SU-DHL-6 (cell line): ENCODE measurements around the gene FRMPD2.

Source experiments
- EZH2phosphoT487 ChIP-seq: fragments of 200-600 bp; sonication (generic), shearing (Covaris generic); conservative IDR thresholded peaks from 2 replicates; pipeline ENCODE4 v1.6.1; 2018; ENCODE audit warnings: mild to moderate bottlenecking, antibody characterized with exemption, low read length, moderate library complexity, mixed read lengths
- TF ChIP-seq, protein P1 (sequence below): fragments of 200-600 bp; sonication (generic); IDR thresholded peaks from one replicate; pipeline ENCODE4 v1.5.1; 2017; ENCODE audit warnings: antibody characterized with exemption, mild to moderate bottlenecking, low read length, moderate library complexity; ENCODE audit not compliant: insufficient read depth, poor library complexity, severe bottlenecking

DNA sequence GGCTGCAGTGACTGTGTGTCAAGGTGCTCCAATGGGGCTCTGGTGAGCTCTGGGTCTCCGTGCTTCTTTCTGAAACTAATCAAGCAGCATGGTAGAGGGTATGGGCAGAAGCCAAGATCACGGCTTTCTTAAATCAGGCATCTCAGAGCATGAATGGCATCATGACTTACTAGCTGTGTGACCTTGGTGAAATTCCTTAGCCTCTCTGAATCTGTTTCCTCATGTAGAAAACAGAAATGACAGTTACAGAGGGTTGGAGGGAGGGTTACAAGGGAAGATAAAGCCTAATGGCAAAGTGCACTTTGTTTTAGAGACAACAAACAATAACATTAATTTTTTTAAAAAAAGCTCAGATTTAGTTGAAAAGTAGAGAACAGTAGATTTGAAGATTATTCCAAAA is 34.9 kb downstream of the FRMPD2 start:
- TF ChIP-seq, protein P1, sequence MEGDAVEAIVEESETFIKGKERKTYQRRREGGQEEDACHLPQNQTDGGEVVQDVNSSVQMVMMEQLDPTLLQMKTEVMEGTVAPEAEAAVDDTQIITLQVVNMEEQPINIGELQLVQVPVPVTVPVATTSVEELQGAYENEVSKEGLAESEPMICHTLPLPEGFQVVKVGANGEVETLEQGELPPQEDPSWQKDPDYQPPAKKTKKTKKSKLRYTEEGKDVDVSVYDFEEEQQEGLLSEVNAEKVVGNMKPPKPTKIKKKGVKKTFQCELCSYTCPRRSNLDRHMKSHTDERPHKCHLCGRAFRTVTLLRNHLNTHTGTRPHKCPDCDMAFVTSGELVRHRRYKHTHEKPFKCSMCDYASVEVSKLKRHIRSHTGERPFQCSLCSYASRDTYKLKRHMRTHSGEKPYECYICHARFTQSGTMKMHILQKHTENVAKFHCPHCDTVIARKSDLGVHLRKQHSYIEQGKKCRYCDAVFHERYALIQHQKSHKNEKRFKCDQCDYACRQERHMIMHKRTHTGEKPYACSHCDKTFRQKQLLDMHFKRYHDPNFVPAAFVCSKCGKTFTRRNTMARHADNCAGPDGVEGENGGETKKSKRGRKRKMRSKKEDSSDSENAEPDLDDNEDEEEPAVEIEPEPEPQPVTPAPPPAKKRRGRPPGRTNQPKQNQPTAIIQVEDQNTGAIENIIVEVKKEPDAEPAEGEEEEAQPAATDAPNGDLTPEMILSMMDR = no peak
- no peak for TF ChIP-seq EZH2phosphoT487
